Liver (tissue), 9 donors: ENCODE measurements around the gene ETS1. TPM values are rescaled to one million over a fixed set of nuclear protein-coding genes. Genes with fewer than 3 reads are reported as not detected.

Experiments used
- DNase-seq: peaks from one replicate; pipeline ENCODE4 v3.0.0-alpha.2; 2017; ENCODE audit warnings: low spot score
- H3K27ac ChIP-seq, 2 donors: one replicate each; pipeline ENCODE4 v1.7.0; 2013; ENCODE audit warnings: inconsistent platforms in 2 of 2, low read length in 2 of 2, control low read depth in 1 of 2, low read depth in 1 of 2, mild to moderate bottlenecking in 1 of 2
- H3K27me3 ChIP-seq, 4 donors: one replicate each; pipeline versions ENCODE4 v1.6.1 to v1.7.0; 2013; ENCODE audit warnings: low read length in 3 of 4, inconsistent platforms in 1 of 4, mild to moderate bottlenecking in 1 of 4, moderate library complexity in 1 of 4; ENCODE audit not compliant: control insufficient read depth in 4 of 4, insufficient read depth in 4 of 4
- H3K36me3 ChIP-seq, 4 donors: one replicate each; pipeline versions ENCODE4 v1.6.1 to v1.7.0; 2013; ENCODE audit warnings: low read length in 3 of 4, mild to moderate bottlenecking in 3 of 4, low read depth in 1 of 4, moderate library complexity in 1 of 4; ENCODE audit not compliant: control insufficient read depth in 4 of 4, insufficient read depth in 3 of 4
- H3K4me1 ChIP-seq, 4 donors: one replicate each; pipeline versions ENCODE4 v1.6.1 to v1.7.0; 2013; ENCODE audit warnings: low read length in 3 of 4, mild to moderate bottlenecking in 3 of 4, moderate library complexity in 1 of 4; ENCODE audit not compliant: control insufficient read depth in 4 of 4, insufficient read depth in 4 of 4
- H3K4me3 ChIP-seq, 3 donors: one replicate each; pipeline versions ENCODE4 v1.6.1 to v1.7.0; 2013; ENCODE audit warnings: low read length in 3 of 3, control low read depth in 1 of 3, low read depth in 1 of 3, mild to moderate bottlenecking in 1 of 3
- H3K9ac ChIP-seq, 2 donors: one replicate each; pipeline ENCODE4 v1.7.0; 2013; ENCODE audit warnings: low read length in 2 of 2, mild to moderate bottlenecking in 2 of 2, moderate library complexity in 2 of 2, control low read depth in 1 of 2, low read depth in 1 of 2
- H3K9me3 ChIP-seq, 4 donors: one replicate each; pipeline versions ENCODE4 v1.6.1 to v1.7.0; 2013; ENCODE audit warnings: low read length in 3 of 4; ENCODE audit not compliant: control insufficient read depth in 4 of 4
- ATF3 ChIP-seq: IDR thresholded peaks from 2 replicates; pipeline ENCODE4 v1.6.1; 2016; ENCODE audit warnings: antibody characterized with exemption
- CTCF ChIP-seq: fragments of 150-350 bp; IDR thresholded peaks from 2 replicates; pipeline ENCODE4 v1.5.1; 2017; ENCODE audit warnings: improper control_type of control experiment, low read depth, low read length; ENCODE audit not compliant: missing input control
- FOXA1 ChIP-seq: IDR thresholded peaks from 2 replicates; pipeline ENCODE4 v1.6.1; 2016; ENCODE audit warnings: antibody characterized with exemption
- GABPA ChIP-seq, 2 donors: IDR thresholded peaks in 1 of 2; conservative IDR thresholded peaks in 1 of 2; 2 replicates each; pipeline ENCODE4 v1.6.1; 2016; ENCODE audit warnings: antibody characterized with exemption in 2 of 2, mild to moderate bottlenecking in 1 of 2, moderate library complexity in 1 of 2
- HNF4A ChIP-seq, 2 donors: conservative IDR thresholded peaks; 2 replicates each; pipeline ENCODE4 v1.6.1; 2016; ENCODE audit warnings: antibody characterized with exemption in 2 of 2, mild to moderate bottlenecking in 2 of 2
- HNF4G ChIP-seq: IDR thresholded peaks from 2 replicates; pipeline ENCODE4 v1.6.1; 2016; ENCODE audit warnings: antibody characterized with exemption
- JUND ChIP-seq, 2 donors: IDR thresholded peaks; 2 replicates each; pipeline ENCODE4 v1.6.1; 2016; ENCODE audit warnings: antibody characterized with exemption in 2 of 2
- NR2F2 ChIP-seq: IDR thresholded peaks from 2 replicates; pipeline ENCODE4 v1.6.1; 2016; ENCODE audit warnings: antibody characterized with exemption
- RXRA ChIP-seq, 2 donors: IDR thresholded peaks; 2 replicates each; pipeline ENCODE4 v1.6.1; 2017 to 2018; ENCODE audit warnings: antibody characterized with exemption in 2 of 2, mild to moderate bottlenecking in 1 of 2
- SP1 ChIP-seq: IDR thresholded peaks from 2 replicates; pipeline ENCODE4 v1.6.1; 2018; ENCODE audit warnings: antibody characterized with exemption, mild to moderate bottlenecking
- TAF1 ChIP-seq: conservative IDR thresholded peaks from 2 replicates; pipeline ENCODE4 v1.6.1; 2016; ENCODE audit warnings: antibody characterized with exemption, mild to moderate bottlenecking
- YY1 ChIP-seq: IDR thresholded peaks from 2 replicates; pipeline ENCODE4 v1.6.1; 2016; ENCODE audit warnings: antibody characterized with exemption, mild to moderate bottlenecking
- ZBTB33 ChIP-seq: IDR thresholded peaks from 2 replicates; pipeline ENCODE4 v1.6.1; 2016; ENCODE audit warnings: antibody characterized with exemption
- WGBS: extraction: QIAGEN DNeasy Blood & Tissue Kit; methylation state at CpG from one replicate; pipeline ENCODE4 v1.1.7; 2013; 5-methylcytosine and 5-hydroxymethylcytosine counted together
- polyA plus RNA-seq, 2 donors: library from polyadenylated mRNA; stranded (reverse) in 1 of 2; unstranded in 1 of 2; fragments of 200-250 nt in 1 of 2; fragments of >200 nt in 1 of 2; fragmentation: Nextera tagmentation in 1 of 2; extraction: Ambion mirVana in 1 of 2; gene quantifications; one replicate each; pipeline versions ENCODE4 v1.2.1 to v1.2.3, GENCODE V29; 2013 to 2015
- total RNA-seq, 2 donors: library from RNA; depleted of rRNA; stranded (reverse); fragments of >200 nt; gene quantifications; one replicate each; pipeline ENCODE4 v1.2.3, GENCODE V29; 2014
- donor health status: healthy.
- donor health status: healthy.
- donor health status: healthy.
- donor health status: healthy.
- donor health status: healthy.

ETS1 gene
- total and polyA plus RNA-seq, 4 donors, result 4.8 to 30.0 (median 20.3) TPM

- H3K27me3 ChIP-seq, result peaks cover 0 to 5% (median 0%) of the 10 kb centered on the region in 4 donors
- H3K9ac ChIP-seq, result no peak overlapping the region
- no peak overlapping the region for H3K4me3 ChIP-seq
- peaks cover 0 to 3% (median 0%) of the 10 kb centered on the region in 4 donors for H3K4me1 ChIP-seq
- no peak overlapping the region for H3K27ac ChIP-seq
- no peaks in the 10 kb centered on the region for H3K36me3 ChIP-seq
- WGBS, result 71% methylated on average over 5 of the region's 5 CpGs
- DNase-seq, result no peak
- no peak for TF ChIP-seq CTCF
- no peak for TF ChIP-seq ZBTB33
- no peak for TF ChIP-seq RXRA (IDR thresholded peaks at IDR 0.05)
- TF ChIP-seq JUND (IDR thresholded peaks at IDR 0.05), result no peak
- no peak for TF ChIP-seq HNF4A (conservative IDR thresholded peaks at IDR 0.05)
- TF ChIP-seq ATF3, result no peak
- TF ChIP-seq SP1, result no peak
- no peak for TF ChIP-seq NR2F2
- TF ChIP-seq TAF1, result no peak
- TF ChIP-seq FOXA1, result no peak
- no peak for TF ChIP-seq HNF4G
- no peak for TF ChIP-seq GABPA (IDR thresholded peaks at IDR 0.05 in 1 of 2, conservative IDR thresholded peaks at IDR 0.05 in 1 of 2)
- TF ChIP-seq YY1, result no peak
- no peaks in the 10 kb centered on the region for H3K9me3 ChIP-seq
Observed at GRCh38 chr11:128573638-128574037, 13.7 kb downstream of the ETS1 start.

GRCh38 chr11:128572965-128573364 lies 14.4 kb downstream of the ETS1 start:
- H3K27me3 ChIP-seq, result peaks cover 0 to 3% (median 0%) of the 10 kb centered on the region in 4 donors
- TF ChIP-seq SP1, result no peak
- 60% methylated on average over 6 of the region's 6 CpGs for WGBS

GRCh38 chr11:128570632-128571031 lies 16.7 kb downstream of the ETS1 start:
- H3K4me3 ChIP-seq, result no peak overlapping the region
- no peak overlapping the region for H3K27ac ChIP-seq
- TF ChIP-seq CTCF, result no peak
- H3K9ac ChIP-seq, result no peak overlapping the region
- no peaks in the 10 kb centered on the region for H3K9me3 ChIP-seq
- no peaks in the 10 kb centered on the region for H3K27me3 ChIP-seq
- no peaks in the 10 kb centered on the region for H3K36me3 ChIP-seq
- peaks cover 0 to 2% (median 0%) of the 10 kb centered on the region in 4 donors for H3K4me1 ChIP-seq
- DNase-seq, result no peak
- 69% methylated on average over 7 of the region's 7 CpGs for WGBS

More at GRCh38 chr11:128572965-128573364, 14.4 kb downstream of the ETS1 start:
- Histone ChIP-seq H3K4me1 (peaks cover 0 to 3% (median 0%) of the 10 kb centered on the region in 4 donors), H3K27ac (no peak overlapping the region), H3K36me3 (no peaks in the 10 kb centered on the region), H3K9me3 (no peaks in the 10 kb centered on the region), H3K9ac (no peak overlapping the region), H3K4me3 (no peak overlapping the region)
- DNase-seq, result no peak
